Esophagus mucosa (tissue), 1 donor: ENCODE measurements around the gene PITX2. TPM values are rescaled to one million over a fixed set of nuclear protein-coding genes. Genes with fewer than 3 reads are reported as not detected.
A peak's percentile ranks its signal among the peaks of the same experiment; 100 is the strongest.

ENCODE experiments used
- ATAC-seq: fragments of 200-7000 bp; cut with Tn5 transposase; one replicate; pipeline ENCODE4 v1.9.1; 2020
- total RNA-seq: library from RNA; stranded (reverse); gene quantifications from one replicate; pipeline ENCODE4 v1.2.4, GENCODE V29; 2023
- donor health status: DM: yes; HTN: yes; CAD: no.

The PITX2 gene
- total RNA-seq, 1 donor from 2014 or later = 2.1 TPM

GRCh38 chr4:110621839-110622751, 782 bp downstream of the PITX2 start:
- no peak for ATAC-seq

- no peak for ATAC-seq
Observed at GRCh38 chr4:110621328-110621812, 1.5 kb downstream of the PITX2 start.

- peak; percentile 40 for ATAC-seq
Observed at GRCh38 chr4:110620691-110621327, 2.1 kb downstream of the PITX2 start.

GRCh38 chr4:110620322-110620690, 2.6 kb downstream of the PITX2 start:
- ATAC-seq = no peak

- no peak for ATAC-seq
Observed at GRCh38 chr4:110619463-110620247, 3.2 kb downstream of the PITX2 start.

GRCh38 chr4:110618581-110619462, 4.1 kb downstream of the PITX2 start:
- no peak for ATAC-seq

- ATAC-seq = no peak
Observed at GRCh38 chr4:110617646-110618580, 5.0 kb downstream of the PITX2 start.

- ATAC-seq = no peak
Observed at GRCh38 chr4:110617075-110617640, 5.7 kb downstream of the PITX2 start.

GRCh38 chr4:110616238-110617074, 6.4 kb downstream of the PITX2 start:
- no peak for ATAC-seq

- ATAC-seq = no peak
Observed at GRCh38 chr4:110615353-110616237, 7.3 kb downstream of the PITX2 start.

GRCh38 chr4:110614976-110615352, 7.9 kb downstream of the PITX2 start:
- ATAC-seq = no peak

- no peak for ATAC-seq
Observed at GRCh38 chr4:110614173-110614963, 8.5 kb downstream of the PITX2 start.

GRCh38 chr4:110613745-110614144, 9.1 kb downstream of the PITX2 start:
- no peak for ATAC-seq

- no peak for ATAC-seq
Observed at GRCh38 chr4:110612631-110613269, 10.1 kb downstream of the PITX2 start.

- no peak for ATAC-seq
Observed at GRCh38 chr4:110611968-110612447, 10.9 kb downstream of the PITX2 start.

GRCh38 chr4:110610940-110611831, 11.7 kb downstream of the PITX2 start:
- ATAC-seq = peak; percentile 28
